GM06990 (cell line): ENCODE data around the gene ZNF608.
A peak's percentile ranks its signal among the peaks of the same experiment; 100 is the strongest.

ENCODE experiments used
- DNase-seq: peaks from one replicate; pipeline ENCODE4 v3.0.0-alpha.2; 2011; ENCODE audit not compliant: insufficient read length; ENCODE audit errors: extremely low read depth
- H3K27me3 ChIP-seq: replicated peaks from 2 replicates; pipeline ENCODE4 v1.6.0; 2011; ENCODE audit warnings: low read length; ENCODE audit not compliant: control insufficient read depth, insufficient read depth
- H3K36me3 ChIP-seq: 2 replicates; pipeline ENCODE4 v1.5.1; 2011; ENCODE audit warnings: low read length; ENCODE audit not compliant: control insufficient read depth, insufficient read depth
- H3K4me3 ChIP-seq: replicated peaks from 2 replicates; pipeline ENCODE4 v1.5.1; 2011; ENCODE audit warnings: low read depth, mild to moderate bottlenecking, control low read depth, low read length
- TF ChIP-seq, protein P1 (sequence below): IDR thresholded peaks from 2 replicates; pipeline ENCODE4 v1.5.1; 2011; ENCODE audit warnings: low read length, control low read depth, mild to moderate bottlenecking, inconsistent platforms; ENCODE audit not compliant: insufficient read depth, poor library complexity, severe bottlenecking

Gene ZNF608, protein sequence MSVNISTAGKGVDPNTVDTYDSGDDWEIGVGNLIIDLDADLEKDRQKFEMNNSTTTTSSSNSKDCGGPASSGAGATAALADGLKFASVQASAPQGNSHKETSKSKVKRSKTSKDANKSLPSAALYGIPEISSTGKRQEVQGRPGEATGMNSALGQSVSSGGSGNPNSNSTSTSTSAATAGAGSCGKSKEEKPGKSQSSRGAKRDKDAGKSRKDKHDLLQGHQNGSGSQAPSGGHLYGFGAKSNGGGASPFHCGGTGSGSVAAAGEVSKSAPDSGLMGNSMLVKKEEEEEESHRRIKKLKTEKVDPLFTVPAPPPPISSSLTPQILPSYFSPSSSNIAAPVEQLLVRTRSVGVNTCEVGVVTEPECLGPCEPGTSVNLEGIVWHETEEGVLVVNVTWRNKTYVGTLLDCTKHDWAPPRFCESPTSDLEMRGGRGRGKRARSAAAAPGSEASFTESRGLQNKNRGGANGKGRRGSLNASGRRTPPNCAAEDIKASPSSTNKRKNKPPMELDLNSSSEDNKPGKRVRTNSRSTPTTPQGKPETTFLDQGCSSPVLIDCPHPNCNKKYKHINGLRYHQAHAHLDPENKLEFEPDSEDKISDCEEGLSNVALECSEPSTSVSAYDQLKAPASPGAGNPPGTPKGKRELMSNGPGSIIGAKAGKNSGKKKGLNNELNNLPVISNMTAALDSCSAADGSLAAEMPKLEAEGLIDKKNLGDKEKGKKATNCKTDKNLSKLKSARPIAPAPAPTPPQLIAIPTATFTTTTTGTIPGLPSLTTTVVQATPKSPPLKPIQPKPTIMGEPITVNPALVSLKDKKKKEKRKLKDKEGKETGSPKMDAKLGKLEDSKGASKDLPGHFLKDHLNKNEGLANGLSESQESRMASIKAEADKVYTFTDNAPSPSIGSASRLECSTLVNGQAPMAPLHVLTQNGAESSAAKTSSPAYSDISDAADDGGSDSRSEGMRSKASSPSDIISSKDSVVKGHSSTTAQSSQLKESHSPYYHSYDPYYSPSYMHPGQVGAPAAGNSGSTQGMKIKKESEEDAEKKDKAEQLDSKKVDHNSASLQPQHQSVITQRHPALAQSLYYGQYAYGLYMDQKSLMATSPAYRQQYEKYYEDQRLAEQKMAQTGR (N-terminal part only)

DNA sequence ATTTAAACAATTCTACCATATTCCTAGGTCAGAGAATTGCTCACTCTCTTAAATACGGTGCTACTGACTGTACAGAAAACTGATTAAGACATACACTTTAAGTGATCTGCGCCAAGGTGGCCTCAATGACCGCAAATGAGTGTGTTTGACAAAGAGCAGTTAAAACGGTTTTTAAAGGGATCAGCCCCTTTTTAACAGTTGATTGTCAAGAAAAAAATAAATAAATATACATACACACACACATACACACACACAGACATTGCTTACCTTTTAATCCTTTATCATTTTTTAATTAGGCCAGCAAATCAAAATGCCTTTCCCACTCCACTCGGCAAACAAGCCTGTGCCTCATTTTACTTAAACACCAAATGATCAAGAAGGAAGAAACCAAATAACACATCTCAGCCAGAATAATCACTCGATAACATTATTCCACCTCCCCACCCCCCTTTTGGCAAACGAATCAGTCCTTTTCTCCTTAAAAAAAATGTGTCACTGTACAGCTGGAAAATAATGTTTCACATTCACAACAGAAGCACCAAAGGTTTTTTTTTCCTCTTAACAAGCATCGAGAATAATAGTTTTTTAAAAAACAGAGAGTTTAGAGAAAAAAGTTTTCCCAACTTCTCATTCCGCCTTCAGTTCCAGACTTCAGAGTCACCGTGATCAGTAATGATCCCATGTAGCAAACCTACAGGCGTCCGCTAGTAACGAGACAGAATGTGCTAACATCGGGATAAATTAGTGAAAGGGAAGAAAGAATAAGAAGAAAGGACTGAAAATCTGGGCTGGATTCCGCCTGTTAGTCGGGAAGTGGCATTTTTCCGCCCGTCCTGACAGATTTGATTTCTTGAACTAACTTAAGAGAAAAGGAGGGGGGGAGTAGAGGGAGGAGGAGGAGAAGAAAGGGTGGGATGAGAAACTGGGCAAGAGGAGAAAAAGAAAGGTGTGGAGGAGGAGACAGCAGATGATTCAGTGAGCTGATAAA is at the start of gene ZNF608:
TSS of gene ZNF608 (minus strand) at position 712 of the 988 bp plus-strand sequence. CDS start 1,650 bp downstream, outside the sequence.
- DNase-seq: no peak
- H3K27me3 ChIP-seq: no peaks in the 10 kb centered on the region
- H3K4me3 ChIP-seq: peak within 1 kb of the TSS; percentile 79
- no peaks in the 10 kb centered on the region for H3K36me3 ChIP-seq
- TF ChIP-seq, protein P1, sequence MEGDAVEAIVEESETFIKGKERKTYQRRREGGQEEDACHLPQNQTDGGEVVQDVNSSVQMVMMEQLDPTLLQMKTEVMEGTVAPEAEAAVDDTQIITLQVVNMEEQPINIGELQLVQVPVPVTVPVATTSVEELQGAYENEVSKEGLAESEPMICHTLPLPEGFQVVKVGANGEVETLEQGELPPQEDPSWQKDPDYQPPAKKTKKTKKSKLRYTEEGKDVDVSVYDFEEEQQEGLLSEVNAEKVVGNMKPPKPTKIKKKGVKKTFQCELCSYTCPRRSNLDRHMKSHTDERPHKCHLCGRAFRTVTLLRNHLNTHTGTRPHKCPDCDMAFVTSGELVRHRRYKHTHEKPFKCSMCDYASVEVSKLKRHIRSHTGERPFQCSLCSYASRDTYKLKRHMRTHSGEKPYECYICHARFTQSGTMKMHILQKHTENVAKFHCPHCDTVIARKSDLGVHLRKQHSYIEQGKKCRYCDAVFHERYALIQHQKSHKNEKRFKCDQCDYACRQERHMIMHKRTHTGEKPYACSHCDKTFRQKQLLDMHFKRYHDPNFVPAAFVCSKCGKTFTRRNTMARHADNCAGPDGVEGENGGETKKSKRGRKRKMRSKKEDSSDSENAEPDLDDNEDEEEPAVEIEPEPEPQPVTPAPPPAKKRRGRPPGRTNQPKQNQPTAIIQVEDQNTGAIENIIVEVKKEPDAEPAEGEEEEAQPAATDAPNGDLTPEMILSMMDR: no peak

DNA sequence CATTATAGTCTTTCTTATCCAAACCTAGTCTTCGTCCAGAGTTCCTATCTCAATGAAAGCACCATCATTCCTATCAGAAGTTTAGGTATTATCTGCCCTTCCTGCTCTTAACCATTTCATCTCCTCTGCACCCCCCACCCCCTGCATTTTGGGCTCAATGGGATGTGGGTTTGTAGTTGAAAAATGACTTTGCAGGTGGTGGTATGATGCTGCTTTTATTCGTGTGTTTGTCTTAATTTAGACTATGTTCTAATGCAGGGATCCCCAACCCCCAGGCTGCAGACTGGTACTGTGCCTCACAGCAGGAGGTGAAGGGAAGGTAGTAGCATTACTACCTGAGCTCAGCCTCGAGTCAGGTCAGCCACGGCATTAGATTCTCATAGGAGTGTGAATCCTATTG is 49.4 kb upstream of the ZNF608 start:
- Histone ChIP-seq H3K4me3 (no peak overlapping the region), H3K27me3 (no peaks in the 10 kb centered on the region), H3K36me3 (no peaks in the 10 kb centered on the region)
- DNase-seq: peak; percentile 33
- TF ChIP-seq, protein P1: no peak

DNA sequence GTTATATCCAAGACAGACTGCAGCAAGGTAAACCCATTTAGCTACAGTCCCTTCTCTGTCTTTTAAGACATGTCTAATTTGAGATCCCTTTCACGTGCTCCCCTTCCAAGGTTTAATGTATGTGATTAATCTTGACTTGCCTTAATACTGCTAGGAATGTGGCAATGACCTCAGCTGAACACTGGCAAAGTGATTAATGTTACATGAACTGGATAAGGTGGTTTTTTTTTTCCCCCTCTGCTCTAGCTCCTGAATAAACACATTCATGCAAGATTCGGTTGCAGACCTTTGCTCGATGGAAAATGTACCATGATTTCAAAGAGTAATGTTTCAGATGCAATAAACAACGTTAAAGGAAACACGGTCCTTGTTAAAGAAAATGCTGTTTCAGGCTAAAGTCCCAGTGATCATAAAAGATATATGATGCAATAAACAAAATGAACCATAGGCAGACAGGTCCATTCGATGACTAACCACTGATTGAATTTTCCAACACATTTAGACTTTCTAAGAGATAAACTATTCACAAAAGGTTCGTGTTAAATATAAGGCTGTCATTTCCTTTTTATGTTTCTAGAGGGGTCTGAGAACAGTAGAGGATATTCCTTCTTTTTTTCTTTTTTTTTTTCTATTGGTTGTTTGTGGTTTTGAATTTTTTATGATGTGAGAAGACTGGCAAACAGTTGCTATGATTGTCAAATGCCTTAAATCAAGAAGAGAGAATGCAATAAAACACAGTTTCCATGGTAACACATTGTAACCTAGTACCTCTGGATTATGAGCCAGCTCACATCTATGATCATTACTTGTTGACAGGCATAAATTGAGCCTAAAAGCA is 44.7 kb upstream of the ZNF608 start:
- no peak overlapping the region for H3K4me3 ChIP-seq
- H3K27me3 ChIP-seq: no peaks in the 10 kb centered on the region
- DNase-seq: no peak
- no peaks in the 10 kb centered on the region for H3K36me3 ChIP-seq
- TF ChIP-seq, protein P1: no peak

DNA sequence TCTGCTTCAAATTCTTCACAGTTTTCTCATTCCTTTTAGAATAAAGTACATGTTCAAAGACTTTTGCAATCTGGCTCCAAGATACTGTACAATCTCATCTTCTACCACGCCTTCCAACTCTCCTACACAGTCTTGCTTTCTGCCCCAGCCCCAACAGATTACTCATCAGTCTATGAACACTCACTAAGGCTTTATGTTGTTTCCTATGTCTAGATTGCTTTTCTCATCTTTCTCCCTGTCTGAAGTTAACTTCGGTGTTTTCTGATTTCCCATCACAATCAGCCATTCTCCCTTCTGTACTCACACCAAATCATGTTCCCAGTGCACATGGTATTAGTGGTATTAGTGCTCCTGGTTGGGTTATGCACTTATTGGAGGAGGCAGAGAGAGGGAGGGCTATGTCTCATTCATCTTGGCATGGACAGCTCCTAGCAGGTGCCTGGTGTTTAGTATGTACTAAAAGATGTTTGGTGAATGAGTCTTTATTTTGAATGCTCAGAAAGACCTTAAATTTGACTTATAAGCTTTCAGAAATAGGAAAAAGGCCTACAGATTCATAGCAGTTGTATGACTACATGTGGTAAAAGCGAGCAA is 44.0 kb upstream of the ZNF608 start:
- Histone ChIP-seq H3K36me3 (no peaks in the 10 kb centered on the region), H3K4me3 (no peak overlapping the region), H3K27me3 (no peaks in the 10 kb centered on the region)
- DNase-seq: no peak
- TF ChIP-seq, protein P1: no peak
